Measurements from ENCODE around the gene TSPAN3.

- TF ChIP-seq CTCF (IDR thresholded peaks at IDR 0.05; ENCODE audit: low read depth, low read length, poor library complexity, severe bottlenecking) (no peak), EZH2phosphoT487 (IDR thresholded peaks at IDR 0.05; ENCODE audit: borderline replicate concordance, low read length) (no peak)
These were observed 42.1 kb upstream of the TSPAN3 start for GRCh38 chr15:77112838-77113504.

Measured in DOHH2 (cell line).